GM12874 (cell line): Measurements from ENCODE around the gene IL26.

Experiments used
- TF ChIP-seq, protein P1 (sequence below): IDR thresholded peaks from 2 replicates; pipeline ENCODE4 v1.5.1; 2011; ENCODE audit warnings: low read depth, mild to moderate bottlenecking, control low read depth, low read length, moderate library complexity; ENCODE audit not compliant: insufficient read depth

IL26 gene

GRCh38 chr12:68177562-68177961, 48.0 kb downstream of the IL26 start:
- TF ChIP-seq, protein P1, sequence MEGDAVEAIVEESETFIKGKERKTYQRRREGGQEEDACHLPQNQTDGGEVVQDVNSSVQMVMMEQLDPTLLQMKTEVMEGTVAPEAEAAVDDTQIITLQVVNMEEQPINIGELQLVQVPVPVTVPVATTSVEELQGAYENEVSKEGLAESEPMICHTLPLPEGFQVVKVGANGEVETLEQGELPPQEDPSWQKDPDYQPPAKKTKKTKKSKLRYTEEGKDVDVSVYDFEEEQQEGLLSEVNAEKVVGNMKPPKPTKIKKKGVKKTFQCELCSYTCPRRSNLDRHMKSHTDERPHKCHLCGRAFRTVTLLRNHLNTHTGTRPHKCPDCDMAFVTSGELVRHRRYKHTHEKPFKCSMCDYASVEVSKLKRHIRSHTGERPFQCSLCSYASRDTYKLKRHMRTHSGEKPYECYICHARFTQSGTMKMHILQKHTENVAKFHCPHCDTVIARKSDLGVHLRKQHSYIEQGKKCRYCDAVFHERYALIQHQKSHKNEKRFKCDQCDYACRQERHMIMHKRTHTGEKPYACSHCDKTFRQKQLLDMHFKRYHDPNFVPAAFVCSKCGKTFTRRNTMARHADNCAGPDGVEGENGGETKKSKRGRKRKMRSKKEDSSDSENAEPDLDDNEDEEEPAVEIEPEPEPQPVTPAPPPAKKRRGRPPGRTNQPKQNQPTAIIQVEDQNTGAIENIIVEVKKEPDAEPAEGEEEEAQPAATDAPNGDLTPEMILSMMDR: no peak

DNA sequence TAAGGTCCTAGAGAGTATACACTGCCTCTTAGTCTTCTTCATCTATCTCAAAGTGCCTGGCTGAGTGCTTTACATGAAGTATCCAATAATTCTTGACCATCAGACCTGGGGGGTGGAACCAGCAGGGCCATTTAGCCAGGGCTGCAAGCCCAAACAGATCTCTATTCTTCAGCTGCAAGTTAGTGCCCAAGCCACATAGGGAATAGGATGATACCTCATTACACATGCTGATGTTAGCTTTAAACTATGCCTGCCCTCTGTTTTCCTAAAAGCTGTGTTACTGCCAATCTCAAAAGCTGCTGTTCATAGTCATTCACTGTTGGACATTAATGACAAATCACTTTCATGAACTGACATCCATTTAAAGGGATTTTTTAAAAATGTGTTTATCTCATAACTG, 49.4 kb downstream of the IL26 start:
- TF ChIP-seq, protein P1: no peak

- TF ChIP-seq, protein P1: no peak
Measured at GRCh38 chr12:68175557-68176061, 50.0 kb downstream of the IL26 start.

DNA sequence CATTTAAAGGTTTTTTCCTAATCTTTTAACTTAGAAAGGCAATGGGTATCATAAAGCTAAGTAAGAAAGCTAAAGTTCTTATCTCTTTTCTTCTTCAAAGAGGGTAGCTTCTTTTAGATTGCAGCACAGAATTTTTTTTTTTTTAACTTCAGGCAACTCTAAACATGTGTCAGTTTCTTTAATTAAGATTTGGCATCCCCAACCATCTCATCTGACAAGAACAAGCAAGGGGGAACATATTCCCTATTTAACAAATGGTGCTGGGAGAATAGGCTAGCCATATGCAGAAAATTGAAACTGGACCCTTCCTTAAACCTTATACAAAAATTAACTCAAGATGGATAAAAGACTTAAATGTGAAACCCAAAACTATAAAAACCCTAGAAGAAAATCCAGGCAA, 51.8 kb downstream of the IL26 start:
- TF ChIP-seq, protein P1: no peak

- TF ChIP-seq, protein P1: no peak
Measured at GRCh38 chr12:68170726-68171125, 54.9 kb downstream of the IL26 start.

DNA sequence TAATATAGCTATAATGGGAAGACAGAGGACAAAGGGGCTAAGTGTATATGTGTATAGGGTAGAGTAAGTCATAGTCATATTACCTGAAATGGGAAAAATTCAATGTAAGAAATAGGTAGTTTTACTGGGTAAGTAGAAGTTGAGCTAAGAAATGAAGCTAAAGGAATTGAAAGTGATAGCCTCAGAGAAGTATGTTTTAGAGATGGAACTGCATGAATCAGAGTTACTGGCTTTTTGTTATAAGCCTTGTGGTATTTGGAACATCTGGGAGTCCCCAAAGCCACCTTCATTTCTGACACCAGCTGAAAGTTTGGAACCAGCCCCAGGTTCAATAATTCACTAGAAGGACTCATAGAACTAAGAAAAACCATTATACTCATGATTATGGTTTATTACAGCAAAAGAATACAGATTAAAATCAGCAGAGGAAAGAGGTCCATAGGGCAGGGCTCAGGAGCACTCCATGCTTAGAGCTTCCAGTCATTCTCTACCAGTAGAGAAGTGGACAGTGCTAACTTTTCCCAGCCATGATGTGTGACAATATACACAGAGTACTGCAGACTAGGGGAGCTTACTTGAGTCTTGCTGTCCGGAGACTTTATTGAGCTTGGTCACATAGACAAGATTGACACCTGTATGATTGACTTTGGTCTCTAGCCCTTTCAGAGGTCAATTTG, 56.3 kb downstream of the IL26 start:
- TF ChIP-seq, protein P1: no peak

DNA sequence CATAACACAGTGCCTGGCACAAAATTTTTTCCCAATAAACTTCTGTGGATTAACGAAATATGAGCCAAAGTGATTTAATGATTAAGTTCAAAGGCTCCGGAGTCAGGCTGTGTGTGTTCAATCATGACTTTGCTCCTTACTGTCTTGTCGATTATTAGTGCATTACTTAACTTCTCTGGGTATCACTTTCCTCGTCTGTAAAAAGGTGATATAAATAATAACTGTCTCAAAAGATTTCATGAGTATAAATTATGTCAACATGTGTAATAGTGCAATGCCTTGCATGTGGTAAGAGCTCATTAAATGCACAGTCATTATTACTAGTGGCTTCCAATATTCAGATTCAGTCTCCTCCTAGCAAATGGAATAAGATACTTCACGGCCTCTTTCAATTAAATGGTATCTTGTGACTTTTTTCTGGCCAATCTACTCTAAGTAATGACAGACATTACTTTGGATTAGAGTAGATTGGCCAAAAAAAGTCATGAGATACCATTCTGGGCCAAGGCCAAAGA, 59.2 kb downstream of the IL26 start:
- TF ChIP-seq, protein P1: no peak
